ENCODE measurements around the gene RBM22.
A peak's percentile ranks its signal among the peaks of the same experiment; 100 is the strongest.

RBM22 gene

DNA sequence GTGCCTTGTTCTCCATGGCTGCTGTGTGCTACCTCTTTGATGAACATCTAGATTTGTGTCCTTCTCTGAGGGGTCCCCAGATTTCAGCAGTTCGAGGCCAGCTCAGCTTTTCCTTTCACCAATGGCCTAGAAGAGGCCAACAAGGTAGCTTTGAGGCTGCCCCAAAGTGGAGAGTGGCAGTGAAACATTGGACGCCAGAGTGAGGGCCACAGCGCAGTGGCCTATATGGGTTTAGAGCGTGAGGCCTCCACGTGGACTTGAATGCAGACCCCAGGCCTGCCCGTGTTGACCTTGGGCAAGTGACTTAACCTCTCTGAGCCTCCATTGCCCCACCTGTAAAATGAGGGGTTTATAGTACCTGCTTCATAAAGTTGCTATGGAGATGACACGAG is 28.0 kb downstream of the RBM22 start:
- H3K27me3 ChIP-seq (ENCODE audit: insufficient read depth, low read length) = peaks cover 13% of the 10 kb centered on the region; the same call in 1 of the 2 replicates
- no peaks in the 10 kb centered on the region for H3K9me3 ChIP-seq (ENCODE audit: insufficient read depth, low read depth, low read length)
- H3K9ac ChIP-seq (ENCODE audit: low read depth, low read length) = peak overlapping the region; percentile 91
- H3K36me3 ChIP-seq (ENCODE audit: insufficient read depth, low read length) = peaks cover 9% of the 10 kb centered on the region; the same call in 1 of the 2 replicates
- H3K4me3 ChIP-seq (ENCODE audit: low read length) = peak overlapping the region; percentile 91
- H3K4me1 ChIP-seq (ENCODE audit: insufficient read depth, low read length) = peaks cover 28% of the 10 kb centered on the region
- 67% methylated on average over 7 of the region's 7 CpGs for WGBS
- H3K27ac ChIP-seq (ENCODE audit: low read depth, low read length) = peak overlapping the region; percentile 94

GRCh38 chr5:150672237-150672883 is 28.5 kb downstream of the RBM22 start:
- H3K9ac ChIP-seq (ENCODE audit: low read depth, low read length) = peak overlapping the region; percentile 91
- peaks cover 9% of the 10 kb centered on the region; the same call in 1 of the 2 replicates for H3K36me3 ChIP-seq (ENCODE audit: insufficient read depth, low read length)
- 2% methylated on average over 33 of the region's 38 CpGs for WGBS
- H3K9me3 ChIP-seq (ENCODE audit: insufficient read depth, low read depth, low read length) = no peaks in the 10 kb centered on the region
- H3K4me3 ChIP-seq (ENCODE audit: low read length) = peak overlapping the region; percentile 91
- H3K27ac ChIP-seq (ENCODE audit: low read depth, low read length) = peak overlapping the region; percentile 94
- peaks cover 28% of the 10 kb centered on the region for H3K4me1 ChIP-seq (ENCODE audit: insufficient read depth, low read length)
- H3K27me3 ChIP-seq (ENCODE audit: insufficient read depth, low read length) = peaks cover 13% of the 10 kb centered on the region; the same call in 1 of the 2 replicates

DNA sequence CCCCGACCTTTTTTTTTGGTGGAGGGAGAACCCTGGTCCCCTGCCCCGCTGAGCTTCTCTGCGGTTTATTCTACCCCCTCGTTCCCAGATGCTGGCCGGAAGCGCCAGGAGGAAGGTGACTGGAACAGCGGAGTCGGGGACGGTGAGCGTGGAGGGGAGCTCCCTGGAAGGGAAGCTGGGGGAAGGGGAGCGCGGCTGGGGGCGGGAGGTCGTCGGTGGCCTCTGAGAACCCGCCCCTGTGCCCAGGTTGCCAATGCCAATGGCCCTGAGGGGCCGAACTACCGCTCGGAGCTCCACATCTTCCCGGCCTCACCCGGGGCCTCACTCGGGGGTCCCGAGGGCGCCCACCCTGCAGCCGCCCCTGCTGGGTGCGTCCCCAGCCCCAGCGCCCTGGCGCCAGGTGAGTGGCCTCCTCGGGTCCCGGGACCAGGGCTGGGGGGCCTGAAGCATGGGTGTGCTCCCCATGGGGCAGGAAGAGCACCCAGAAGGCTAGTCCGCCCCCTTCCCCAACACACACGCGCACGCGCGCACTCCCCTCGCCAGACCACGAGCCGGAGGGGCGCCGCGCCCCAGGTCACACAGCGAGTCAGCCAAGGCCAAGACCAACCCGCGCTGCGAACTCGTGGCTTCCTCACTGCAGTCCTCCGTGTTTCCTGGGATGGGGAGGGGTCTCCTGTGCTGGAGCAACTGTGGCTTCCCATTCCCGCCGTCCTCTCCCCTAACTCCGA is 29.2 kb downstream of the RBM22 start:
- H3K27me3 ChIP-seq (ENCODE audit: insufficient read depth, low read length) = peaks cover 13% of the 10 kb centered on the region; the same call in 1 of the 2 replicates
- H3K4me3 ChIP-seq (ENCODE audit: low read length) = peak overlapping the region; percentile 91
- H3K27ac ChIP-seq (ENCODE audit: low read depth, low read length) = peak overlapping the region; percentile 94
- WGBS = under 1% methylated on average over 48 of the region's 51 CpGs
- peak overlapping the region; percentile 91 for H3K9ac ChIP-seq (ENCODE audit: low read depth, low read length)
- H3K4me1 ChIP-seq (ENCODE audit: insufficient read depth, low read length) = peaks cover 28% of the 10 kb centered on the region
- no peaks in the 10 kb centered on the region for H3K9me3 ChIP-seq (ENCODE audit: insufficient read depth, low read depth, low read length)
- peaks cover 6% of the 10 kb centered on the region; the same call in 1 of the 2 replicates for H3K36me3 ChIP-seq (ENCODE audit: insufficient read depth, low read length)

DNA sequence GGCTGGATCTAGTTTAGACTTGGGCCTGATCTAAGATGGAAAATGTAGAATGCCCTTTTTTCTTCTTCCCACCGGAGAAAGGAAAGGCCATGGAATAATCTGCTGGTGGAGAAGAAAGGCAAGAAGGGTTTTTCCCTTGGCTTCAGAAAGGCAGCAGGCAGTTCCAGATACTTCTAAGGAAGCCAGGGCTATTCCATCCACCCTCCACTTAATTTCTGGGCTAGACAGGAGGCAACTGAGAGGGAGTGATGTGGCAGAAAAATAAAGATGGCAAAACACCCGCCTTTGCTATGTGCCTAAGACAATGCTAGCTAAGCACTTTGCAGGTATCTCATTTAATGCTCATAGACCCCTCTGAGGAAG is 29.9 kb downstream of the RBM22 start:
- Histone ChIP-seq H3K36me3 (ENCODE audit: insufficient read depth, low read length) (peaks cover 5% of the 10 kb centered on the region; the same call in 1 of the 2 replicates), H3K4me3 (ENCODE audit: low read length) (peak overlapping the region; percentile 91), H3K27ac (ENCODE audit: low read depth, low read length) (peak overlapping the region; percentile 94; the same call in 1 of the 2 replicates), H3K27me3 (ENCODE audit: insufficient read depth, low read length) (peaks cover 13% of the 10 kb centered on the region; the same call in 1 of the 2 replicates), H3K9me3 (ENCODE audit: insufficient read depth, low read depth, low read length) (no peaks in the 10 kb centered on the region), H3K9ac (ENCODE audit: low read depth, low read length) (peak overlapping the region; percentile 91), H3K4me1 (ENCODE audit: insufficient read depth, low read length) (peaks cover 28% of the 10 kb centered on the region)
- WGBS = 38% methylated on average over 1 of the region's 2 CpGs

DNA sequence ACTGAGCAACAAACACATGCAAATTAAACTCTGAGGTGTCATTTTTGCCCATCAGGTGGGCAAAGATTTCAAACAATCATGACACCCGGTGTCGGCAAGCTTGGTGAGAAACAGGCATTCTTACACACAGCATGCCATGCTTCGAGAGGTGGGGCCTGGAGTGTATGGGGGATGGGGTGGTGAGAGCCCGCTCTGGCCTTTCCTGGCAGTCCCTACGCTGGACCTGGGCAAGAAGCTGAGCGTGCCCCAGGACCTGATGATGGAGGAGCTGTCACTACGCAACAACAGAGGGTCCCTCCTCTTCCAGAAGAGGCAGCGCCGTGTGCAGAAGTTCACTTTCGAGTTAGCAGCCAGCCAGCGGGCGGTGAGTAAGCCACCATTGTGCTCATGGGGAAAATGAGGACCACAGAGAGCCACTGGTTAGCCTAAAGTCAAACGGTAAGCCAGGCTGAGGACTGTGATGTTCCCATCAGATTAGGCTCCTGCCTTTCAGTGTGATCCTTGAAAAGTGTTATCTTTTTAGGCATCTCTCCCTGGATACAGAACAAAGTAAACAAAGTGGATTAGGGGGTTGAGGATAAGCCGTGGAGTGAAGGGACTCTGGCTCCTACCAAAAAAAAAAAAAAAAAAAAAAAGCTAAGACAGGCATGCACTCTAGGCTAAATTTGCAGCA is 30.5 kb downstream of the RBM22 start:
- H3K9me3 ChIP-seq (ENCODE audit: insufficient read depth, low read depth, low read length) = no peaks in the 10 kb centered on the region
- peak overlapping the region; percentile 43; the same call in 1 of the 2 replicates for H3K27ac ChIP-seq (ENCODE audit: low read depth, low read length)
- peak overlapping the region; percentile 91 for H3K4me3 ChIP-seq (ENCODE audit: low read length)
- no peak overlapping the region for H3K9ac ChIP-seq (ENCODE audit: low read depth, low read length)
- H3K36me3 ChIP-seq (ENCODE audit: insufficient read depth, low read length) = peaks cover 5% of the 10 kb centered on the region; the same call in 1 of the 2 replicates
- H3K4me1 ChIP-seq (ENCODE audit: insufficient read depth, low read length) = peaks cover 28% of the 10 kb centered on the region
- H3K27me3 ChIP-seq (ENCODE audit: insufficient read depth, low read length) = peaks cover 13% of the 10 kb centered on the region; the same call in 1 of the 2 replicates
- WGBS = 64% methylated on average over 14 of the region's 14 CpGs

GRCh38 chr5:150665044-150665443 is 35.8 kb downstream of the RBM22 start:
- Histone ChIP-seq H3K4me1 (ENCODE audit: insufficient read depth, low read length) (peaks cover 15% of the 10 kb centered on the region), H3K27me3 (ENCODE audit: insufficient read depth, low read length) (no peaks in the 10 kb centered on the region), H3K4me3 (ENCODE audit: low read length) (no peak overlapping the region), H3K9me3 (ENCODE audit: insufficient read depth, low read depth, low read length) (no peaks in the 10 kb centered on the region), H3K36me3 (ENCODE audit: insufficient read depth, low read length) (peaks cover 5% of the 10 kb centered on the region; the same call in 1 of the 2 replicates), H3K27ac (ENCODE audit: low read depth, low read length) (no peak overlapping the region), H3K9ac (ENCODE audit: low read depth, low read length) (no peak overlapping the region)
- 92% methylated on average over 12 of the region's 12 CpGs for WGBS

- no peaks in the 10 kb centered on the region for H3K27me3 ChIP-seq (ENCODE audit: insufficient read depth, low read length)
- WGBS = 90% methylated on average over 3 of the region's 3 CpGs
- peaks cover 13% of the 10 kb centered on the region for H3K4me1 ChIP-seq (ENCODE audit: insufficient read depth, low read length)
- H3K9me3 ChIP-seq (ENCODE audit: insufficient read depth, low read depth, low read length) = no peaks in the 10 kb centered on the region
- peaks cover 5% of the 10 kb centered on the region; the same call in 1 of the 2 replicates for H3K36me3 ChIP-seq (ENCODE audit: insufficient read depth, low read length)
- no peak overlapping the region for H3K27ac ChIP-seq (ENCODE audit: low read depth, low read length)
- no peak overlapping the region for H3K4me3 ChIP-seq (ENCODE audit: low read length)
- H3K9ac ChIP-seq (ENCODE audit: low read depth, low read length) = no peak overlapping the region
Observed at GRCh38 chr5:150663936-150664335, 36.9 kb downstream of the RBM22 start.

DNA sequence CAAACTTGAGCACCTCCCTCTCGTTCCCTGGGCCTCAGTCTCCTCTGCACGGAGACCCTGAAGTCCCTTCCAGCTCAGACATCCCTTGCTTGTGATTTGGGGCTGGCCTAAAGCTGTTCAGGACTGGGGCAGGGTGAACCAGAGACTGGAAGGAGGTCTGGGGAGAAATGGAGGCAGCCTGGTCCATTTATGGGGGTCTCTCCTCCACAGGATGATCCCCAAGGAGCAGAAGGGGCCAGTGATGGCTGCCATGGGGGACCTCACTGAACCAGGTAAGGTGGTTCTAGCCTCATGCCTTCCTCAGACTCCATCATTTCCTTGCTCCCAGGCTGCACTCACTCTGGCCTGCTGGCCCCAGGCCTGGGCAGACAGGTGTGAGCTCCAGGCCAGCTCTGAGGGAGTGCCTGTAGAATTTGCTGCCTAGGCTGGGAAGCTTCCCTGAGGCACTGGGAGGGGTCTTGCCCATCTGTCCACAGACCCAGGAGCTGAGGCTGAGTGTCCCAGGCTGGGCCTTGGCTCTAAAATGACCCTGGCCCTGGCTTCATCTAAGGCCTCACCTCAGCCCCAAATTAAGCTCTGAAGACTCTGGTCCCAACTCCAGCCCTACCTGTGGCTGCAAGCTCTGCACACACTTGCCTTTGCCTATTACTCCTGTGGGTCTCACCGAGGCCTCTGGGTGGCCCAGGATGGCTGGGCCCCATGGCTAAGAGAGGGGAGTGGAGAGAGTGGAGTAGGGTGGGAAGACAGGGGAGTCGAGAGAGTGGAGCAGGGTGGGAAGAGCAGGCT is 37.9 kb downstream of the RBM22 start:
- WGBS = 89% methylated on average over 3 of the region's 4 CpGs

DNA sequence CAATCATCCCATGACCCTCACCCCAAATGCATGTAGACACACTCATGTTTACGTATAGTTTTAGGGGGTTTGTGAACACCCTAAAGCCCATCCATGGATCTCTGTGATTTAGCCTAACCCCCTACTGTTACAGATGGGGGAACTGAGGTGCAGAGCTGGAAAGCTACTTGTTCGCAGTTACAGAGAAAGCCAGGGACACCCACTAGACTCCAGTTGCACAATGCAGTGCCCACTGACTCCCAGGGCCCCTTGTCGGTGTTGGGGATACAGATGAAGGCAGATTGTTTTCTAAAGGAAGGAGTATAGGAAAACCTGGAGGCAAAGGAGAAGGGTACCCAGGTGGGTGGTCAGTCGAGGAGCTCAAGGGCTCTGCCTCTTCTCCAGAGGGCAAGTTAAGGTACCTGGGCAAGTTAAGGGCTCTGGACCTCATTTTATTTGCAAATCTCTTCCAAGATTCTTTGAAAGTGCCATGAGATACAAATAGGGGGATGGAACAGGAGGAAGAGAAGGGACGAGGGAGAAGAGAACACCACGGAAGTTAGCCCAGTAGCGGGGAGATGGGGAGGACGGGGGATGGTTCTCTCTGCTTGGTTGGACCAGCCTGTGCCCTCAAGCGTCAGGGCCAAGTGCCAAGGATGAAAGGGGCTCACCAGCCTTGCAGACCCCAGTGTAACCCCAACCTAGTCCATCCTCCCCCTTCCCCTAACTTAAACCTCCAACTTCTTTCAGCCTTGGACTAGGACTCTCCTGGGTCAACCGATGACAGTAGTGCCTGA is 38.9 kb downstream of the RBM22 start:
- no peak overlapping the region for H3K4me3 ChIP-seq (ENCODE audit: low read length)
- H3K36me3 ChIP-seq (ENCODE audit: insufficient read depth, low read length) = no peaks in the 10 kb centered on the region
- no peak overlapping the region for H3K9ac ChIP-seq (ENCODE audit: low read depth, low read length)
- 0 out of 2 replicates have a peak, but pooled peaks cover 5% of the 10 kb centered on the region for H3K27me3 ChIP-seq (ENCODE audit: insufficient read depth, low read length)
- WGBS = 92% methylated on average over 10 of the region's 10 CpGs
- no peak overlapping the region for H3K27ac ChIP-seq (ENCODE audit: low read depth, low read length)
- peaks cover 13% of the 10 kb centered on the region for H3K4me1 ChIP-seq (ENCODE audit: insufficient read depth, low read length)
- no peaks in the 10 kb centered on the region for H3K9me3 ChIP-seq (ENCODE audit: insufficient read depth, low read depth, low read length)

More for the DNA sequence above, 37.9 kb downstream of the RBM22 start:
- peaks cover 13% of the 10 kb centered on the region for H3K4me1 ChIP-seq (ENCODE audit: insufficient read depth, low read length)
- H3K36me3 ChIP-seq (ENCODE audit: insufficient read depth, low read length) = 0 out of 2 replicates have a peak, but pooled peaks cover under 1% of the 10 kb centered on the region
- H3K9ac ChIP-seq (ENCODE audit: low read depth, low read length) = no peak overlapping the region
- H3K27me3 ChIP-seq (ENCODE audit: insufficient read depth, low read length) = no peaks in the 10 kb centered on the region
- no peak overlapping the region for H3K4me3 ChIP-seq (ENCODE audit: low read length)
- no peak overlapping the region for H3K27ac ChIP-seq (ENCODE audit: low read depth, low read length)
- no peaks in the 10 kb centered on the region for H3K9me3 ChIP-seq (ENCODE audit: insufficient read depth, low read depth, low read length)

GRCh38 chr5:150661086-150661485 is 39.8 kb downstream of the RBM22 start, which contains the start of gene MYOZ3:
TSS of gene MYOZ3 (plus strand) at chr5:150661251. CDS start at chr5:150662942, 1,691 bp downstream.
- H3K9me3 ChIP-seq (ENCODE audit: insufficient read depth, low read depth, low read length) = no peaks in the 10 kb centered on the region
- no peaks in the 10 kb centered on the region for H3K36me3 ChIP-seq (ENCODE audit: insufficient read depth, low read length)
- H3K4me3 ChIP-seq (ENCODE audit: low read length) = no peak within 1 kb of the TSS
- H3K9ac ChIP-seq (ENCODE audit: low read depth, low read length) = no peak within 1 kb of the TSS
- H3K27me3 ChIP-seq (ENCODE audit: insufficient read depth, low read length) = 0 out of 2 replicates have a peak, but pooled peaks cover 5% of the 10 kb centered on the region
- H3K27ac ChIP-seq (ENCODE audit: low read depth, low read length) = no peak within 1 kb of the TSS
- WGBS = 47% methylated on average over 7 of the region's 7 CpGs
- peaks cover 13% of the 10 kb centered on the region for H3K4me1 ChIP-seq (ENCODE audit: insufficient read depth, low read length)
